ENCODE data around the gene ZNF217. TPM values are rescaled to one million over a fixed set of nuclear protein-coding genes. Genes with fewer than 3 reads are reported as not detected.
A peak's percentile ranks its signal among the peaks of the same experiment; 100 is the strongest.
"Not testable (repeated sequence)": the region's sequence is repeated elsewhere in the genome, so short reads cannot be mapped to it uniquely, and the experiment has no call there.

Gene ZNF217
- total RNA-seq, 1 donor from 2014 or later: 64.7 TPM

DNA sequence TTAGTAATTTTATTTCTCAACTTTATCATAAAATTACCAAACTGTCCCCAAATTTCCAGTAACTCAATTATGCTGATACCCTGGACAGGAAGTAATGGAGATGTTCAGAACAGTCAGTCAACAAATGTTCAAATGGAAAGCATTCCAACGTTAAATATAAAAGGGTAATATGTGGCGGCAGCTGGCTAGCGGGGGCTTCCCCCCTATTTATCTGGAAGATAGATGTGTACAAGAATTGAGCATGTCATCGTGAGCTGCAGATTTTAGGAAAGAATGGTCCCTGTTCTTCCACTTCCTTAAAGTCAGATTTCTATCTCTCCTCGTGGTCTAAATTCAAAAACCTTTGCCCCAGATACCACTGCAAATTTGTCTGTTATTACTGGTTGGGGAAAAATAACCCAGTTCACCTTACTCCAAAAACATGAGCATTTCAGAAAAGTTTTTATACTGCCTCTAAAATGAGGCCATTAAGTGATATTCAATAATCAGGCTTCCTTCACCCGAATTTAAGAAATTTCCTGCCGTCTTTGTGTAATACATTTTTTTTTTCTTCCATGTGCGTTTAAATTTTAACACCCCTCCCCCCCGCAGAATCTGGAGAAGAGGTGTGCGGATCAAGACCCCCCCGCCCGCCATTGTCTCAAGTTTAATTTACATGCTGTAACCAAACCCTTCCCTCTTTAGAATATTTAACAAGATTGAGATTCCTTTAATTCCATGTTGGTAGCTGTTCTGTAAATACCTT lies 4.1 kb downstream of the ZNF217 start:
- not testable (repeated sequence) for H3K36me3 Mint-ChIP-seq (ENCODE audit: unreplicated experiment); DNase-seq; H3K9me3 Mint-ChIP-seq (ENCODE audit: unreplicated experiment); H3K27me3 Mint-ChIP-seq (ENCODE audit: unreplicated experiment)
- Mint-ChIP-seq H3K27ac (ENCODE audit: unreplicated experiment) (peak overlapping the region; percentile 59), H3K4me3 (ENCODE audit: unreplicated experiment) (peak overlapping the region; percentile 82), H3K4me1 (ENCODE audit: low read depth, unreplicated experiment) (peaks cover 31% of the 10 kb centered on the region)

DNA sequence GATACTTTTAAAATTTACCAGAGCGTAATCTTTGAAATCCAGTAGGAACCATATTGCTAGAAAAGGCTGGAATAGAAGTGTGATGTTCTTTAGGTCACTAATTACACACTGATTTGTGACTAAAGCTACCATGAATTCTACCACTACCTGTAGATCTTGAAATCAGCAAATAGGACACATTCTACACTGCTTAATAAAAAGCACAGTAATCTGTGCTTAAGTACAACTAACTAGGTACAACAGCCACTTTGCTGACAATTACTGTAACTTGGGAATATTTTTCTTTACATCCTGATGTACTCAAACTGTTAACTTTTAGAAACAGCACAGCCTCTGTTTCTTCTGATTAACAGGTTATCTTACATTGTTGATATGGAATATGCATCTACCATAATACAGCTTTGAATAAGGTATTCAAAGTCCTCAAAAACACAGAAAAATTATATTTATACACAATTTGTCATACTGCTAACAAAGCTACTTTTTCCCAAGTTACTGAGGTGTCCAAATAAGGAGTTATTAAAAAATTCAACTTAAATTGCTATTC lies 6.4 kb downstream of the ZNF217 start:
- H3K4me3 Mint-ChIP-seq (ENCODE audit: unreplicated experiment); H3K36me3 Mint-ChIP-seq (ENCODE audit: unreplicated experiment); H3K27me3 Mint-ChIP-seq (ENCODE audit: unreplicated experiment); H3K9me3 Mint-ChIP-seq (ENCODE audit: unreplicated experiment); DNase-seq; H3K27ac Mint-ChIP-seq (ENCODE audit: unreplicated experiment): not testable (repeated sequence)
- H3K4me1 Mint-ChIP-seq (ENCODE audit: low read depth, unreplicated experiment): peaks cover 37% of the 10 kb centered on the region

DNA sequence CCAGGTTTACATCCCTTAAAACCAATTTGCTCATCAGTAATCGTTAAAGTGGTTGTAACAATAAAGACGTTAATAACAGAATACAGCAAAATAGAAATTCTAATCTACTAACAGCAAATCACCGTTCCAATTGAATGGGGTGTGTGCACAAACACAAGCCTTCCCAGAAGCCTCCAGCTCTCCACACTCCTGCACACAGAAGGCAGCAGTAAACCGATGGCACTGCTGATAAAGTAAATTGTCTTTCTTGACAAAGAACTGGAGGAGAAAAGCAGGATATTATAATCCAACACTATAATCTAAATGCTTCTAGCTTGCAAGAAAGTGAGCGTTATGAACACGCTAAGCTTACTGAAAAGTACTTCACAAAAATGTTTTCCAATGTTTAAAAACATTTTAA lies 7.0 kb downstream of the ZNF217 start:
- no peaks in the 10 kb centered on the region for H3K36me3 Mint-ChIP-seq (ENCODE audit: unreplicated experiment)
- no peaks in the 10 kb centered on the region for H3K27me3 Mint-ChIP-seq (ENCODE audit: unreplicated experiment)
- H3K27ac Mint-ChIP-seq (ENCODE audit: unreplicated experiment): no peak overlapping the region
- H3K4me3 Mint-ChIP-seq (ENCODE audit: unreplicated experiment): no peak overlapping the region
- H3K4me1 Mint-ChIP-seq (ENCODE audit: low read depth, unreplicated experiment): peaks cover 38% of the 10 kb centered on the region
- DNase-seq: no peak
- no peaks in the 10 kb centered on the region for H3K9me3 Mint-ChIP-seq (ENCODE audit: unreplicated experiment)
- TF ChIP-seq, protein P1, sequence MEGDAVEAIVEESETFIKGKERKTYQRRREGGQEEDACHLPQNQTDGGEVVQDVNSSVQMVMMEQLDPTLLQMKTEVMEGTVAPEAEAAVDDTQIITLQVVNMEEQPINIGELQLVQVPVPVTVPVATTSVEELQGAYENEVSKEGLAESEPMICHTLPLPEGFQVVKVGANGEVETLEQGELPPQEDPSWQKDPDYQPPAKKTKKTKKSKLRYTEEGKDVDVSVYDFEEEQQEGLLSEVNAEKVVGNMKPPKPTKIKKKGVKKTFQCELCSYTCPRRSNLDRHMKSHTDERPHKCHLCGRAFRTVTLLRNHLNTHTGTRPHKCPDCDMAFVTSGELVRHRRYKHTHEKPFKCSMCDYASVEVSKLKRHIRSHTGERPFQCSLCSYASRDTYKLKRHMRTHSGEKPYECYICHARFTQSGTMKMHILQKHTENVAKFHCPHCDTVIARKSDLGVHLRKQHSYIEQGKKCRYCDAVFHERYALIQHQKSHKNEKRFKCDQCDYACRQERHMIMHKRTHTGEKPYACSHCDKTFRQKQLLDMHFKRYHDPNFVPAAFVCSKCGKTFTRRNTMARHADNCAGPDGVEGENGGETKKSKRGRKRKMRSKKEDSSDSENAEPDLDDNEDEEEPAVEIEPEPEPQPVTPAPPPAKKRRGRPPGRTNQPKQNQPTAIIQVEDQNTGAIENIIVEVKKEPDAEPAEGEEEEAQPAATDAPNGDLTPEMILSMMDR (IDR thresholded peaks at IDR 0.05; ENCODE audit: partially characterized antibody, unreplicated experiment): no peak

DNA sequence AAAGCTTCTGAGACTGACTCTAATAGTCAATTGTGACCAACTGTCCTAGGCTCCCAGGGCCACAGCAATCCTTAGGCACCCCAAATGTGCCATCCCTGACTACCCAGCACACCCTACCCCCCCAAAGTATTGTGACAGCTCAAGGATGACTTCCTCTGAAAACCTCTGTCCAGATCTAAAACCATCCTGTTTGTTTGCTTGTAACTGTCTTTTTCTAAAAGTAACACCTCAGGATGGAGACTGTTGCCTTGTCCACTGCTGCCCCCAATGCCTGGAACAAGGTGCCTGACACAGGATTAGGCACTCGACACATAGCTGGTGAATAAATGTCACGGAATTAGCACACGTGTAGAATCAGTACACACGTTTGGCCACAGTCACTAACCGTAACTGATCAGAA lies 7.7 kb downstream of the ZNF217 start:
- not testable (repeated sequence) for H3K9me3 Mint-ChIP-seq (ENCODE audit: unreplicated experiment); H3K36me3 Mint-ChIP-seq (ENCODE audit: unreplicated experiment); H3K4me3 Mint-ChIP-seq (ENCODE audit: unreplicated experiment); H3K27me3 Mint-ChIP-seq (ENCODE audit: unreplicated experiment); DNase-seq
- Mint-ChIP-seq H3K4me1 (ENCODE audit: low read depth, unreplicated experiment) (peaks cover 35% of the 10 kb centered on the region), H3K27ac (ENCODE audit: unreplicated experiment) (peak overlapping the region; percentile 28)

DNA sequence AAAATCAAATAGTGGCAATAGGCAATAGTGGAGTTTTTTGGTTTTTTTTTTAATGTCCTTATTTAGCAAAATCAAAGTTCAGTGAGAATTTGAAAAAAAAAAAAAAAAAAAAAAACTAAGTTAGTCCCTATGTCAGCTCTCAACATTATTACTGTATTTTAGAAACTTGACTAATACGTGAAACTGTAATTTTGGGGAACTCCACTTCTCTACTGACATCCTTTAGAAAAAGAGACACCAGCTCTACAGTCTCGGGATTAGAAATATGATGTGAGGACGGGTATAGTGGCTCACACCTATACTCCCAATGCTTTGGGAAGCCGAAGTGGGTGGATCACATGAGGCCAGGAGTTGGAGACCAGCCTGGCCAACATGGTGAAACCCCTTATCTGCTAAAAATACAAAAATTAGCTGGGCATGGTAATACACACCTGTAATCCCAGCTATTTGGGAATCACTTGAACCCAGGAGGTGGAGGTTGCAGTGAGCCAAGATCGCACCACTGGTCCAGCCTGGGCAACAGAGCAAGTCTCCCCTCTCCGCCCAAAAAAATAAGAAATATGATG lies 8.6 kb downstream of the ZNF217 start:
- not testable (repeated sequence) for DNase-seq; H3K27me3 Mint-ChIP-seq (ENCODE audit: unreplicated experiment); H3K4me3 Mint-ChIP-seq (ENCODE audit: unreplicated experiment); H3K27ac Mint-ChIP-seq (ENCODE audit: unreplicated experiment); H3K9me3 Mint-ChIP-seq (ENCODE audit: unreplicated experiment); H3K36me3 Mint-ChIP-seq (ENCODE audit: unreplicated experiment)
- H3K4me1 Mint-ChIP-seq (ENCODE audit: low read depth, unreplicated experiment): peaks cover 38% of the 10 kb centered on the region

DNA sequence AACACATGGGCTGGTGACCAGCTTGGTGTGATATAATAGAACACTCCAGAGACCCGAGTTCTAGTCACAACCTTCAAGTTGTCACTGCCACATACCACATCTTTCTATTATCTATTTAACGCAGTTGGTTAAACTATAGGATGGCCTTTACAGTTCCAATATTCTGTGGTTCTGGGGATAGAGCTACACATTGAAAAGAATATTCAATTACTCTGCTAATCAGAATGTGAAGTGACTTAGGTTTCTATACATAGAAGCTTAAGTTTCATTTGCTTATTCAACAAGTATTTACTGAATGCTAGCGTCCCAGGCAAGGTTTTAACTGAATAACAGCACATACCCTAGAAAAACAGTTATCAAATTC lies 9.1 kb downstream of the ZNF217 start:
- not testable (repeated sequence) for H3K27me3 Mint-ChIP-seq (ENCODE audit: unreplicated experiment); H3K4me3 Mint-ChIP-seq (ENCODE audit: unreplicated experiment); DNase-seq; H3K9me3 Mint-ChIP-seq (ENCODE audit: unreplicated experiment); H3K27ac Mint-ChIP-seq (ENCODE audit: unreplicated experiment); H3K36me3 Mint-ChIP-seq (ENCODE audit: unreplicated experiment)
- H3K4me1 Mint-ChIP-seq (ENCODE audit: low read depth, unreplicated experiment): peaks cover 36% of the 10 kb centered on the region

DNA sequence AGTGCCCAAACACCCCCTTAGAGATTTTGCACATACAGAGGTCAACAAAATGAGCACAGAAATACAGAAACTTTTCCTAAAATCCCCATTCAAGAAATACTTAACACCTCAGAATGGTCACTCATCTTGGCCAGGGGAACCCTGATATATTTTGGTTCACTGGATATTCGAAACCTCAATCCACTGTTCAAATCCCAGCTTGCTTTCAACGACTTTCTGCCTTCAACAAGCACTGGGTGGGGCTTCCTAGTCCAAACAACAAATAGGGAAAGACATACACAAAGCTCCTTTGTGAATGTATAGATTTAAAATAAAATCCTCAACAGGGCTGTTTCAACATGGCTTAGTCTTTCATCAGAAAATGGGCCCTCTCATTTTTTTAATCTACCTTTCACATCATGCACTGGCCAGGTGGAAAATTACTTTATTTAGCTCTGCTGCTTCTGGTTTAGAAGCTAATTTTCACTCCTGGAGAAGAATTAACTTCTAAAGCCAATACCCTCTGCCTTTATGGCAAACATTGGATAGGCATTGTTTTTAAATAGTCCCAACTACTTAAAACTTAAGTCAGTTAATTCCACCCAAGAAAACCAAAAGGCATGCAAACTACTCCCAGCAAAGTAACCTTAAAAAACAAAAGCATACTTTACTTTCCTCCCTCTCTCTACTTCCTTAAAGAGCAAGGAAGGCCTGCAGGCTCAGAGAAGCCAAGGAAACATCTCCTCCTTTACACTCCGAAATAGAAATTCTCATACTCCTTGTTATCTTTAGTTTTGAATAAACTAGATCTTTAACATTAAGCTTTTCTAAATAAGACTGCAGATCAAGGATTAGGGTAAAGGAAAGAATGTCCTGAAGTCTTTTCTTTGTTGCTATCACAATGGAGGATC lies 9.7 kb downstream of the ZNF217 start:
- H3K9me3 Mint-ChIP-seq (ENCODE audit: unreplicated experiment); H3K36me3 Mint-ChIP-seq (ENCODE audit: unreplicated experiment); H3K4me3 Mint-ChIP-seq (ENCODE audit: unreplicated experiment); H3K27me3 Mint-ChIP-seq (ENCODE audit: unreplicated experiment); DNase-seq: not testable (repeated sequence)
- peak overlapping the region; percentile 33 for H3K27ac Mint-ChIP-seq (ENCODE audit: unreplicated experiment)
- H3K4me1 Mint-ChIP-seq (ENCODE audit: low read depth, unreplicated experiment): peaks cover 34% of the 10 kb centered on the region

Measured in glutamatergic neuron (in vitro differentiated cells).